ENCODE results near the gene PRDM16.

PRDM16 gene

DNA sequence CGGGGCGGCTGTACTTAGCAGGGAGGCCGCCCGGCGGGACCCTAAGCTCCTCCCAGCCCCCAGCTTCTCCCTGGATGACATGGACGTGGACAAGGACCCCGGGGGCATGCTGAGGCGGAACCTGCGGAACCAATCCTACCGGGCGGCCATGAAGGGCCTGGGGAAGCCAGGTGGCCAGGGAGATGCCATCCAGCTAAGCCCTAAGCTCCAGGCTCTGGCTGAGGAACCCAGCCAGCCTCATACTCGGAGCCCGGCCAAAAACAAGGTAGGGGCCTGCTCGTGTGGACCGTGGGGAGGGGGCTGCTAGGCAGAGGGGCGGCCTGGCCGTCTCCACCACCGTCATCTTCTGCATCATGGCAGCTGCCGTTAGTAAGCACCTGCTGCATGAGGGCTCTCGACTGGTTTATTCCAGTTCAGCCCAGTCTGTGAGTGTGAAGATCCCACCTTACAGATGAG lies 394.4 kb downstream of the PRDM16 start:
- DNase-seq (ENCODE audit: low read depth), result no peak

DNA sequence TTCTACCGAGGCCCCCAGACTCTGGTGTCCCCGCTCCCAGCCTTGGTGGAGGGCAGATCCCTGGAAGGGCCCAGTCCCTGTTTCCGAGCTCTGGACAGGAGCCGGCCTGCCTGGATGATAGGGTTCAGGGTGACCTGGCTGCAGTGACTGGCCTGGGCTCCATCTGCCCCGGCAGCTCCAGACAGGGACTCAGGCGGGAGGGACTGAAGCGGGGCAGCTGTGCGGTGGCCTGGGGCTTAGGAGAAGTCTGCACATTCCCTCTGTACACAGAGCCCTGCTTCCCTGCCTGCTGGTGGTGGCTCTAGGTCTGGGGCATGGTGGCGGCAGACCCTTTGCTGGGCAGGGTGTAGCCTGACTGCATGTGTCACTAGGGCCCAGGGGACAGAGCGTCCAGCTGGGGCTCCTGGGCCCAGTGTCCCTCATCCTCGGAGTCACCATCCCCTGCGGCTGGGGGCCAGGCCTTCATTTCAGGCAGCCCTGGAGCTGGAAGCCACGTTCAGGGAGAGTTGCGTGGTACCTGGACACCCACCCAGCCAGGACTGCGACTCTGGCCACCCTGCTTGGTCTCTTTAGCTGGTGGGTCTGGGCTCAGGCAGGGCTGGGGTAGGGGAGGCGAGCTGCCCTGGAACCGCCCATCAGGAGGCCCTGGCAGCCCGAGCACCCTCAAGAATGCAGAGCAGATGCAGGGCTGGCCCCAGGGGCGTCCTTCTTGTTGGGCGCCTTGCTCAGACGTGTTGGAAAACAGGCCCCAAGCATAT lies 395.1 kb downstream of the PRDM16 start:
- no peak for DNase-seq (ENCODE audit: low read depth)

DNA sequence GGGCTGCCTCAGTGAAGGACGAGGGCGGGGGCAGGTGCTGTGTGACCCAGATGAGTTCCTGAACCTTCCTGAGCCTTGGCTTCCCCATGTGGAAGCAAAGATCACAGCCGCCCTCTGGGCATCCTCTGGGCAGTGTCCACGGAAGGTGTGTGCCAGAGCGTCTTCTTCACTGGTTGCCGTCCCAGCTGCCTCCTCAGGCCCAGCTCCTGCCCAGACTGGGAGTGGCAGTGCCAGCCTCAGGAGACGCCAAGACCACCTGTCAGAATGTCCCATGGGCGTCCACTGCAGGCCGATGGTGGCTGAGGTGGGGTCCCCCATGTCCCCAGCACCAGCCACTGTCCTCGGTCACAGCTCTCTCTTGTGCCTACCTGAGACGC lies 395.6 kb downstream of the PRDM16 start:
- no peak for DNase-seq (ENCODE audit: low read depth)

DNA sequence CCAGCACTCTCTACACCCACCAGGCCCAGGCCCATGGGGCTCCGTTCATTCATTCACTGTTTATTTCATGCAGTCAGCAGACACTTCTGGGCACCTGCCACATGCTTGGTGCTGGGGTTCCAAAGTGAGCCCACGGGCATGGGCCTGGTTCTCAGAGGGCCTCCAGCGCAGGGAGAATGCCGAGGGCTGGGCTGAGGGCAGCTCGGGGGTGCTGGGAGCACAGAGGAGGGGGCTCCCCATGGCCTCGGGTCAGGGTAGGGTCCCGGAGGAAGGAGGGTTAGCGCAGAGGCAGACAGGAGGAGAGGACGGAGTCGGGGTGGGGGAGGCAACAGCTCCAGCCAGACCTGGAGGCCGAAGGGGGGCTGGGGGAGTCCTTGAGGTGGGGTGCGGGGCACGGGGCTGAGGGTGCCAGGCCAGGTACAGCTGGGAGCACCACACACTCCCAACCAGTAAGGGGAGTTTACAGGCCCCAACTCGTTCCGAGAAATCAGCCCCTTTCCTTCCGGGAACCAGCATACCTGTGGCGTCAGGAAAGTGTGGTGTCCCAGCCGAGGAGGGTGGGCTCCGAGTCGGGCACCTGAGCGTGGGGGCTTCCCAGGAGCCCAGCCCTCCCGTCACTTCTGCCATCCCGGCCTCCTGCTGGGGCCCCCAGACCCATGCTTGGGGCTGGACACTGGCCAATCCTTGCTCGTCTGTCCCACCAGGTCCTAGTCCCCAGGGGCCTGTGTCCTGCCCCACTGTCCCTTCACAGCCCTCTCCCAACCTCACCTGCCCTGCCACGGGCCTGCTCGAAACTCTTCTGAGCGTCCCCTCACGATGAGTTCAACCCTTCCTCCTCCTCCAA lies 396.3 kb downstream of the PRDM16 start:
- DNase-seq (ENCODE audit: low read depth), result no peak

DNA sequence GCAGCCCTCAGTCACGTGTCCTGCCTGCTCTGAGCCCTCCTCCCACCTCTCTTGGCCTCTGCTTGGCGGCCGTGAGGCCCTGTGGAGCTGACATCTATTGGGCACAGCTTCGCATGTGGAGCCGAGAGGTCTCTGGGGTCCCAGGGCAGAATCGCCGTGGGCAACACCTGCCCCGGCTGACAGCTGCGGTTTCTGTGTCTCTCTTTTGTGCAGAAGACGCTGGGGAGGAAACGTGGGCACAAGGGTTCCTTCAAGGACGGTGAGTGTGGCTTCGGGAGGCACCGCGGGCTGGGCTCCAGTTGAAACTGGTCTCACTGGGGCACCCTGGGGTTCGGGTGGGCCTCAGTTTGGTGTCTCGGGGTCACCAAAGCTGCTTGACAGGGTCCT lies 396.9 kb downstream of the PRDM16 start:
- DNase-seq (ENCODE audit: low read depth), result no peak

- no peak for DNase-seq (ENCODE audit: low read depth)
Observed at GRCh38 chr1:3466366-3467075, 397.5 kb downstream of the PRDM16 start.

DNA sequence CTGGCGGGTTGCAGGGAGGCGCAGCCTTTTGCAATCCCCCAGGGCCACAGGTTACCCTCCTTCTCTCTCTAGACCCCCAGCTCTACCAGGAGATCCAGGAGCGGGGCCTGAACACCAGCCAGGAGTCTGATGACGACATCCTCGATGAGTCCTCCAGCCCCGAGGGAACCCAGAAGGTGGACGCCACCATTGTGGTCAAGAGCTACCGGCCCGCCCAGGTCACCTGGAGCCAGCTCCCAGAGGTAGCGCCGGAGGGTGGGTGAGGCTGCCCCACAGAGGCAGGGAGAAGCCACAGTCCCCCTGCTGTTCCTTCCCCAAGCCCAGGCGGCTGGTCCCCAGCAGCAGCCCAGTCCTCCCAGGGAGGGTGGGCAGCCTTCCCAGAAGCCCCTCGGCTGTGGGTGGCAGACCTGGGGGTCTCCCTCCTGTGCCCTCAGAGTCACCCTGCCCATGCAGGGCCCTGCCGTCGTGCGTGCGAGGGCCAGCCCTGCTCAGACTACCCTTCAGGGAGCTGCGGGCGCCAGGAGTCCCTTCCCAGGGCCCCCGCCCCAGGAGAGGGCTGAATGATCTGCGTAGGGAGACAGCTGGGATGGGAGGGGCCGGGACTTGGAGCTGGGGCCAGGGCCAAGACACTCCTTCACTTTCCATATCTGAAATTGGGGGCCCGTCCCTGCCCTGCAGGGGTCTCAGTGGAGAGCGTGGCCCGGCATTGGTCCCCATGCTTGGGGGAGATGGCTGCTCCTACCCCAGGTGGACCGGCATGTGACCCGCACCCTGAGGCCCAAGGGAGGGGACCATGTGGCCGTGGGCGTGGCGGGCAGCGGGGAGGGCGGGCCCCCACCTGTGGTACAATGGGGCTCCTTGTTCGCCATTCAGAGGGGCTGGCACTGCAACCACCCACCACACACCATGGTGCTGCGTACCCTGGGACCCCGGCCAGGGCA lies 398.4 kb downstream of the PRDM16 start:
- no peak for DNase-seq (ENCODE audit: low read depth)

DNA sequence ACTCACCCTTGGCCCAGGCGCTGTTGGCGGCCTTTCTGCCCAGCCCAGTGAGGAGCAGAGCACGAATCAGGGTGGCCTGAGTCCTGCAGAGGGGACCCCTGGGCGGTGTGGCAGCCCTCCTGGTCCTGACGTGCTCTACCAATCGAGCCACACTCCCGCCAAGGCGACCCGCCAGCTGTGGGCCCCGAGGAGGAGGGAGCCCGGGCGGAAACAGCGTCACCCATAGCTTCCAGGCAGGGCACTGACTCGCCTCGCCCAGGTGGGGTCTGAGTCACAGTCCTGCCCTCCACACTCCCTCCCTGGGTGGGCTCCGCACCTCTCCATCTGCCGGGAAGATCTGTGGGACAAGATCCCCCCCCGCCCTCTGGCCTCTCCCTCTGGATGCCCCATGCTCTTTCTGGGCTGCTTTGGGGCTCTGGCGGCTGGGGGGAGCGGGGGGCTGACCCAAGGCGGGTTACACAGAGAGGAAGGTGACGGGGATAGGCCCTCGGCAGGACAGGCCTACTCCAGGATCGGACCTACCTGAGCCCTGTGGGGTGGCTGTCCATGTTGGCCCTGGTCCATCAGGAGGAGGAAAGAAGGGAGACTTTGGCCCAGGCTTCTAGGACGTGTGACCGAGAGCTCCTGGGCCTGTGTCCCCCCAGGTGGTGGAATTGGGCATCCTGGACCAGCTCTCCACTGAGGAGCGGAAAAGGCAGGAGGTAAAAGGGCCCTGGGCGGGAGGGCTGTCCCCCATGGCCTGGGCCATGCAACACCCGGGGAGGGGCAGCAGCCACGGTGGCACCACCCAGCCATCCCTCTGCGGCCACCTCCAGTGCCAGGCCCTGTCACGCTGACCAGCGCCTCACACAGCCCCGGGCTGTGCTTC lies 399.5 kb downstream of the PRDM16 start:
- no peak for DNase-seq (ENCODE audit: low read depth)

DNA sequence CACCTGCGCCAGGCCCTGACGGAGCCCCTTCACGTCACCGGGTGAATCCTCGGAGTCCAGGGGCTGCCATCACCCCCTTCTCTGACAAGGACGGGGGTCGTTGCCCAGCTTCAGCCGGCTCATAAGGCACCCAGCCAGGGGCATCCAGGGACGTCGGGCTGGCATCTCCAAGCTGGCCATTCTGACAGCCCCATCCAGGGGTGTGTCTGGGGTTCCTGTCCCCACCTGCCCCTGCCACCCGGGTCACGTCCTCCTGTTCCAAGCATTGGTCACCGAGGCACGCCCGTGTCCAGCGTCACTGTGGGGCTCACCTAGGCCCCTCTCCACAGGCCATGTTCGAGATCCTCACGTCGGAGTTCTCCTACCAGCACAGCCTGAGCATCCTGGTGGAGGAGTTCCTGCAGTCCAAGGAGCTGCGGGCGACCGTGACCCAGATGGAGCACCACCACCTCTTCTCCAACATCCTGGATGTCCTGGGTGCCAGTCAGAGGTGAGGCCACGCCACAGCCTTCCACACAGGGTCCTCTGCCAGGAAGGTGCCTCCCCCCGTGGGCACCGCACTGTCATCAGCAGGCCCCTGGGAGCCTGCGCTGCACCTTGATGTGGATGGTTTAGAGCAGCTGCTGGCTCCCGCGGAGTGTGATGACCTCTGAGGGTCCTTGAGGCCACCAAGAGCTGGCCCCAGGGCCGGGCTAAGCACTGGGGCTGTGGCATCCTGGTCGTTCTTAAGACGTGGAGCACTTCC lies 400.3 kb downstream of the PRDM16 start:
- DNase-seq (ENCODE audit: low read depth), result no peak

DNA sequence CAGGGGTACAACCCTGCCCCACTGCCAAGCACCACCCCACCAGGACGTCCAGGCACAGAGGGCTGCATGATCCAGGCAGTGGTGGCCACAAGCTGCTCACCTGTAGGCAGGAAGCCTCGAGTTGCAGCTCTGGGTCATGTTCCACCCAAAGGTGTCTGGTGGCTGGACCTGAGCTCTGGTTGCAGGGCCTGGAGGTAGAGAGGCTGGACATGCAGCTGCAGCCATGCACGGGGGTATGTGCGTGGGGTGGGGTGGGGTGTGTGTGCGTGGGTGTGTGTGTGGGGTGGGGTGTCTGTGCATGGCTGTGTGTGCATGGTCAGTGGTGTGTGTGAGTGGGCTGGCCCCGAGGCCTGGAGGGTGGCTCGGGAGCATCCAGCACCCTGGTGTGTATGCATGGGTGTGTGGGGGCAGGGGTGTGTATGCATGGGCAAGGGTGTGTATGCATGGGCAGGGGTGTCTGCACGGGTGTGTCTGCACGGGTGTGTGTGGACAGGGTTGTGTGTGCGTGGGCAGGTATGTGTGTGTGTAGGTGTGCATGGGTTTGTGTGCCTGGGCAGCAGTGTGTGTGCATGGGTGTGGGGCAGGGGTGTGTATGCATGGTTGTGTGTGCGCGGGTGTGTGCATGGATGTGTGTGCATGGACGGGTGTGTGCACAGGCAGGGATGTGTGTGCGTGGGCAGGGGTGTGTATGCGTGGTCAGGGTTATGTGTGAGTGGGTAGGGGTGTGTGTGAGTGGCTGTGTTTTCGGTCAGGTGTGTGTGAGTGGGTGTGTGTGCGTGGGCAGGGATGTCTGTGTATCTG lies 401.0 kb downstream of the PRDM16 start:
- no peak for DNase-seq (ENCODE audit: low read depth)

DNA sequence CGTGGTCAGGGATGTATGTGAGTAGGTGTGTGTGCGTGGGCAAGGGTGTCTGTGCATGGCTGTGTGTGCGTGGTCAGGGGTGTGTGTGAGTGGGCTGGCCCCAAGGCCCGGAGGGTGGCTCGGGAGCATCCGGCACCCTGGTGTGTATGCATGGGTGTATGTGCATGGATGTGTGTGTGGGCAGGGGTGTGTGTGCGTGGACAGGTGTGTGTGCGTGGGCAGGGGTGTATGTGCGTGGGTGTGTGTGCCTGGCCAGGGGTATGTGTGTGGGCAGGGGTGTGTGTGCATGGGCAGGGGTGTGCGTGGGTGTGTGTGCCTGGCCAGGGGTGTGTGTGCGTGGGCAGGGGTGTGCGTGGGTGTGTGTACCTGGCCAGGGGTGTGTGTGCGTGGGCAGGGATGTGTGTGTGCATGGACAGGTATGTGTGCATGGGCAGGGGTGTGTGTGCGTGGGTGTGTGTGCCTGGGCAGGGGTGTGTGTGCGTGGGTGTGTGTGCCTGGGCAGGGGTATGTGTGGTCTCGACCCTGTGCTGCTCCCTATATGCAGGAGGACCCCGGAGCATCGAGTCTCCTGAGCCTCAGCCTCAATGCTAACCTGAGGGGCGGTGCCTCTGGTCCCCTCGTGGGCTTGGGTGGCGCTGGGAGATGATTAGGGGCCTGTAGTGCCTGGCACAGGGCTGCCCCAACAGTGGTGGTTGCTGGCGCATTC lies 401.8 kb downstream of the PRDM16 start:
- DNase-seq (ENCODE audit: low read depth), result no peak

GRCh38 chr1:3471356-3472087 lies 402.5 kb downstream of the PRDM16 start:
- DNase-seq (ENCODE audit: low read depth), result no peak

DNA sequence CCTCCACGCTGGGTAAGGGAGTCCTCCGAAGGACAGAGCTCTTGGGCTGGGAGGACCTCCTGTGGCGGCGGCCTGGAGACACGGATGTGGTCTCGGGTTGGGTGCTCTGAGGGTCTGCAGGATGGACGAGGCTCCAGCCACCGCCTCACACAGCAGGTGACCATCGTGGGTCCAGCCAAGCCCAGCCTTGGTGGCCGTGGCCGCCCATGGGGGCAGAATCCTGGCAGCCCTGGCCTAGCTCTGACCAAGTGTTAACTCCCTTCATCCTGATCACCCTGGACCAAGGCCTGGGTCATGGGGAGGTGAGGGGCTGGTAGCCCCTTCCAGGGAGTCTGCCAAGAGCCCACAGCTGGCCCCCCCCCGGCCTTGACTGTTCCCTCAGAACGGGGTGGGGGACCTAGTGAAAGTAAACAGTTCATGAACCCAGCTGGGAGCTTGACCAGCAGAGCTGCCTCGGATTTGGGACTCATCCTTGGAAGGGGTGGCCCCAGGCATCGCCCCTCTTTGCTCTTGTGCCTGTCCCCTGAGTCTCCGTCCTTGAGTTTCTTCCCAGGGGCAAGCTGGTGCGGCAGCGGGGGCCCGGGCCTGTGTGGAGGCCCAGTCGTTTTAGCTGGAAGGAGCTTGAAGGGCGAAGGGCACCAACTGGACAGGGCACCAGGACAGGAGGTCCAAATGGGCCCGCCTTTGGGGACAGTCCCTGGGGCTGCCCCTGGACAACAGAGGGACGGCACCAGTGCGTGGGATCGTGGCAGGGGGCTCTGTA lies 403.3 kb downstream of the PRDM16 start:
- no peak for DNase-seq (ENCODE audit: low read depth)

GRCh38 chr1:3472906-3473305 lies 403.9 kb downstream of the PRDM16 start:
- no peak for DNase-seq (ENCODE audit: low read depth)

DNA sequence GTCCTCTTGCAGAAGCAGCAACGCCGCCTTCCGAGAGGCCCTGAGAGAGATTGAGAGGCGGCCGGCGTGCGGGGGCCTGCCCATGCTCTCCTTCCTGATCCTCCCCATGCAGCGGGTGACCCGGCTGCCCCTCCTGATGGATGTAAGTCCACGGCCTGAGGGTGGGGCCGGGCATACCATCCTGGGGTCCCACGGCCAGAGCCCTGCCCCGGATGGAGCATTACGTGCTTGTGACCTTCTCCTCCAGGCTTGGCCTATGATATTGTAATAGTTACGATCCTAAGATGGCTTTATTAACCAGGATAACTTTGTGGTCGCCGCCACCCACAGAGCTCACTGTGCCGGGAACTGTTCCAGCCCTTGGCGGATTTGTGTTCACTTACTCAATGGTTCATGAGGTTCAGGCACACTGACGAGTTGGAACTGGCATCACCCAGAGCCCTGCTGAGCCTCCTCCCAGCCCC lies 404.4 kb downstream of the PRDM16 start:
- DNase-seq (ENCODE audit: low read depth), result peak; percentile 24

DNA sequence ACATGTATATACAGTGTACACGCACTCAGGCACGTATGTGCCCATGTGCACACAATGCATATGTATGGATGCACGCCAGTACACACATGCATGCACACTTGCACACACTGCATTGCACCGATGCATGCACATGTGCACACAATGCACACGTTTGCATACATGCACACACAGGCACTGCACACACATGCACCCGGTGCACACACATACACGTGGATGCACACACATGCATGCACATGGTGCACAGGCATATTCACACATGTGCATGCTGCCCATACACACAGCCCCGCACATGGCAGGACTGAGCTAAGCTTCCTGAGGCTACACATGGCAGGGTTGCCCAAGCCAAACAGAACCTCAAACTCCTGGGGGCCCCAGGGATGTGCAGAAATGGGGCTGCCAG lies 405.0 kb downstream of the PRDM16 start:
- DNase-seq (ENCODE audit: low read depth), result no peak

- no peak for DNase-seq (ENCODE audit: low read depth)
Observed at GRCh38 chr1:3474421-3474820, 405.4 kb downstream of the PRDM16 start.

Data from HS-5 (cell line).